Skeletal muscle satellite cell (primary cell): Measurements from ENCODE around the gene YY1. TPM values are rescaled to one million over a fixed set of nuclear protein-coding genes. Genes with fewer than 3 reads are reported as not detected.

Source experiments
- H3K27me3 ChIP-seq: 2 replicates; pipeline ENCODE4 v1.7.0; 2013; ENCODE audit warnings: low read length; ENCODE audit not compliant: control insufficient read depth, insufficient read depth
- H3K36me3 ChIP-seq: 2 replicates; pipeline ENCODE4 v1.7.0; 2013; ENCODE audit warnings: mild to moderate bottlenecking, control low read depth, low read length; ENCODE audit not compliant: insufficient read depth
- H3K4me1 ChIP-seq: 2 replicates; pipeline ENCODE4 v1.7.0; 2013; ENCODE audit warnings: low read length; ENCODE audit not compliant: control insufficient read depth, insufficient read depth
- H3K4me2 ChIP-seq: 2 replicates; pipeline ENCODE4 v1.7.0; 2013; ENCODE audit warnings: mild to moderate bottlenecking, low read length
- H3K4me3 ChIP-seq: 2 replicates; pipeline ENCODE4 v1.7.0; 2013; ENCODE audit warnings: low read length
- H3K9ac ChIP-seq: 2 replicates; pipeline ENCODE4 v1.7.0; 2013; ENCODE audit warnings: mild to moderate bottlenecking, low read depth, low read length, moderate library complexity
- H3K9me3 ChIP-seq: replicated peaks from 2 replicates; pipeline ENCODE4 v1.7.0; 2013; ENCODE audit warnings: mild to moderate bottlenecking, control low read depth, low read length
- total RNA-seq: library from RNA; depleted of rRNA; stranded (reverse); fragments of >200 nt; gene quantifications from 2 replicates; pipeline ENCODE4 v1.2.3, GENCODE V29; 2012; rRNA removed

YY1 gene
- total RNA-seq = 38.0 and 39.3 TPM in 2 replicates

GRCh38 chr14:100238419-100239210 lies at the start of gene YY1:
YY1 (plus strand) TSS chr14:100239144; CDS start chr14:100239245, 101 bp downstream.
- no peaks in the 10 kb centered on the region for H3K36me3 ChIP-seq
- H3K9ac ChIP-seq = peak within 1 kb of the TSS; percentile 99
- peak within 1 kb of the TSS; percentile 87 for H3K4me2 ChIP-seq
- no peaks in the 10 kb centered on the region for H3K9me3 ChIP-seq
- H3K4me3 ChIP-seq = peak within 1 kb of the TSS; percentile 98
- H3K4me1 ChIP-seq = peaks cover 20% of the 10 kb centered on the region
- no peaks in the 10 kb centered on the region for H3K27me3 ChIP-seq

- peaks cover 7% of the 10 kb centered on the region for H3K4me1 ChIP-seq
Observed at GRCh38 chr14:100190126-100190525, 48.8 kb upstream of the YY1 start.

GRCh38 chr14:100191584-100192249 lies 47.2 kb upstream of the YY1 start:
- Histone ChIP-seq H3K9ac (peak overlapping the region; percentile 89), H3K27me3 (no peaks in the 10 kb centered on the region), H3K36me3 (no peaks in the 10 kb centered on the region), H3K4me1 (peaks cover 7% of the 10 kb centered on the region), H3K9me3 (no peaks in the 10 kb centered on the region), H3K4me2 (peak overlapping the region; percentile 81), H3K4me3 (peak overlapping the region; percentile 63)

More at GRCh38 chr14:100190126-100190525, 48.8 kb upstream of the YY1 start:
- Histone ChIP-seq H3K9me3 (no peaks in the 10 kb centered on the region), H3K36me3 (no peaks in the 10 kb centered on the region), H3K4me2 (no peak overlapping the region), H3K4me3 (no peak overlapping the region), H3K27me3 (no peaks in the 10 kb centered on the region), H3K9ac (no peak overlapping the region)

- H3K4me2 ChIP-seq = peak overlapping the region; percentile 81
- peak overlapping the region; percentile 89 for H3K9ac ChIP-seq
- H3K36me3 ChIP-seq = no peaks in the 10 kb centered on the region
- H3K27me3 ChIP-seq = no peaks in the 10 kb centered on the region
- no peaks in the 10 kb centered on the region for H3K9me3 ChIP-seq
- H3K4me3 ChIP-seq = peak overlapping the region; percentile 63
- H3K4me1 ChIP-seq = peaks cover 7% of the 10 kb centered on the region
Observed at GRCh38 chr14:100192250-100192671, 46.7 kb upstream of the YY1 start.

GRCh38 chr14:100192672-100193416 lies 46.1 kb upstream of the YY1 start:
- H3K4me3 ChIP-seq = peak overlapping the region; percentile 63
- H3K4me2 ChIP-seq = peak overlapping the region; percentile 81
- H3K9me3 ChIP-seq = no peaks in the 10 kb centered on the region
- peaks cover 7% of the 10 kb centered on the region for H3K4me1 ChIP-seq
- no peaks in the 10 kb centered on the region for H3K27me3 ChIP-seq
- H3K9ac ChIP-seq = peak overlapping the region; percentile 89
- no peaks in the 10 kb centered on the region for H3K36me3 ChIP-seq

GRCh38 chr14:100193417-100194357 lies 45.3 kb upstream of the YY1 start:
- peak overlapping the region; percentile 52 for H3K9ac ChIP-seq
- no peaks in the 10 kb centered on the region for H3K27me3 ChIP-seq
- no peaks in the 10 kb centered on the region for H3K9me3 ChIP-seq
- H3K4me3 ChIP-seq = peak overlapping the region; percentile 63
- peak overlapping the region; percentile 81 for H3K4me2 ChIP-seq
- H3K36me3 ChIP-seq = no peaks in the 10 kb centered on the region
- peaks cover 7% of the 10 kb centered on the region for H3K4me1 ChIP-seq

- Histone ChIP-seq H3K36me3 (no peaks in the 10 kb centered on the region), H3K4me3 (no peak overlapping the region), H3K27me3 (no peaks in the 10 kb centered on the region), H3K9ac (no peak overlapping the region), H3K4me1 (no peaks in the 10 kb centered on the region), H3K9me3 (no peaks in the 10 kb centered on the region), H3K4me2 (no peak overlapping the region)
Observed at GRCh38 chr14:100199240-100199860, 39.6 kb upstream of the YY1 start.

- Histone ChIP-seq H3K36me3 (no peaks in the 10 kb centered on the region), H3K4me3 (no peak overlapping the region), H3K9me3 (no peaks in the 10 kb centered on the region), H3K9ac (no peak overlapping the region), H3K4me1 (no peaks in the 10 kb centered on the region), H3K4me2 (no peak overlapping the region), H3K27me3 (no peaks in the 10 kb centered on the region)
Observed at GRCh38 chr14:100200311-100200710, 38.6 kb upstream of the YY1 start.

GRCh38 chr14:100201701-100202100 lies 37.2 kb upstream of the YY1 start:
- H3K9ac ChIP-seq = no peak overlapping the region
- H3K36me3 ChIP-seq = no peaks in the 10 kb centered on the region
- no peak overlapping the region for H3K4me2 ChIP-seq
- H3K9me3 ChIP-seq = no peaks in the 10 kb centered on the region
- no peak overlapping the region for H3K4me3 ChIP-seq
- H3K27me3 ChIP-seq = no peaks in the 10 kb centered on the region
- H3K4me1 ChIP-seq = no peaks in the 10 kb centered on the region

- Histone ChIP-seq H3K4me2 (no peak overlapping the region), H3K4me1 (no peaks in the 10 kb centered on the region), H3K9me3 (no peaks in the 10 kb centered on the region), H3K4me3 (no peak overlapping the region), H3K36me3 (no peaks in the 10 kb centered on the region), H3K27me3 (no peaks in the 10 kb centered on the region), H3K9ac (no peak overlapping the region)
Observed at GRCh38 chr14:100202712-100203111, 36.2 kb upstream of the YY1 start.
